GM23248 (cell line): ENCODE results near the gene NAALADL1. TPM values are rescaled to one million over a fixed set of nuclear protein-coding genes. Genes with fewer than 3 reads are reported as not detected.

Experiments used
- DNase-seq: peaks from one replicate; pipeline ENCODE4 v3.0.0-alpha.2; 2015
- H2AFZ ChIP-seq: fragments of 200-600 bp; sonication (generic); 2 replicates; pipeline ENCODE4 v1.6.1; 2016; ENCODE audit warnings: antibody characterized with exemption
- H3F3A ChIP-seq: fragments of 200-600 bp; sonication (generic); 2 replicates; pipeline ENCODE4 v1.6.1; 2016; ENCODE audit warnings: mild to moderate bottlenecking, antibody characterized with exemption, mixed run types; ENCODE audit not compliant: insufficient read depth
- H3K27ac ChIP-seq: fragments of 200-600 bp; sonication (generic); 2 replicates; pipeline ENCODE4 v1.5.1; 2016; ENCODE audit warnings: mild to moderate bottlenecking
- H3K27me3 ChIP-seq: fragments of 200-600 bp; sonication (generic); replicated peaks from 2 replicates; pipeline ENCODE4 v1.6.1; 2016; ENCODE audit warnings: mild to moderate bottlenecking; ENCODE audit not compliant: insufficient read depth
- H3K36me3 ChIP-seq: fragments of 200-600 bp; sonication (generic); 2 replicates; pipeline ENCODE4 v1.6.1; 2016; ENCODE audit warnings: low read depth, mild to moderate bottlenecking
- H3K4me1 ChIP-seq: fragments of 200-600 bp; sonication (generic); 2 replicates; pipeline ENCODE4 v1.6.1; 2016; ENCODE audit warnings: mild to moderate bottlenecking; ENCODE audit not compliant: insufficient read depth
- H3K4me2 ChIP-seq: fragments of 200-600 bp; sonication (generic); one replicate; pipeline ENCODE4 v1.6.1; 2016; ENCODE audit warnings: mild to moderate bottlenecking; ENCODE audit not compliant: unreplicated experiment
- H3K4me3 ChIP-seq: fragments of 200-600 bp; sonication (generic); 2 replicates; pipeline ENCODE4 v1.5.1; 2016; ENCODE audit warnings: mild to moderate bottlenecking
- H3K79me2 ChIP-seq: fragments of 200-600 bp; sonication (generic); 2 replicates; pipeline ENCODE4 v1.6.1; 2016; ENCODE audit warnings: mild to moderate bottlenecking; ENCODE audit not compliant: insufficient read depth
- H3K9ac ChIP-seq: fragments of 200-600 bp; sonication (generic); 2 replicates; pipeline ENCODE4 v1.6.1; 2016; ENCODE audit warnings: mild to moderate bottlenecking
- H3K9me2 ChIP-seq: fragments of 200-600 bp; sonication (generic); 2 replicates; pipeline ENCODE4 v1.6.1; 2016; ENCODE audit warnings: mixed run types, mild to moderate bottlenecking, moderate library complexity; ENCODE audit not compliant: insufficient read depth
- H3K9me3 ChIP-seq: fragments of 200-600 bp; sonication (generic); one replicate; pipeline ENCODE4 v1.6.1; 2017; ENCODE audit warnings: low read depth
- H4K20me1 ChIP-seq: fragments of 200-600 bp; sonication (generic); 2 replicates; pipeline ENCODE4 v1.6.0; 2016; ENCODE audit not compliant: insufficient read depth
- EZH2 ChIP-seq: fragments of 200-600 bp; sonication (generic); IDR thresholded peaks from 2 replicates; pipeline ENCODE4 v1.6.1; 2018; ENCODE audit warnings: antibody characterized with exemption, mild to moderate bottlenecking; ENCODE audit not compliant: insufficient read depth, poor library complexity, severe bottlenecking
- EZH2phosphoT487 ChIP-seq: fragments of 200-600 bp; sonication (generic); IDR thresholded peaks from 2 replicates; pipeline ENCODE4 v1.6.1; 2018; ENCODE audit warnings: antibody characterized with exemption, moderate library complexity, mild to moderate bottlenecking, low read depth; ENCODE audit not compliant: insufficient read depth
- WGBS, 2 experiments: methylation state at CpG; one replicate each; pipeline ENCODE4 v1.1.6; 2015 to 2017; ENCODE audit warnings: low lambda C conversion rate in 2 of 2, low coverage in 1 of 2; ENCODE audit errors: missing lambda C conversion rate in 2 of 2; 5-methylcytosine and 5-hydroxymethylcytosine counted together
- in situ Hi-C: fragments of 300-500 bp; cut with MboI; formaldehyde crosslinking; loops from 2 replicates; pipeline ENCODE4 v1.15.0; 2020
- polyA plus RNA-seq: library from polyadenylated mRNA; unstranded; fragments of >200 nt; fragmentation: Nextera tagmentation; extraction: Ambion mirVana; gene quantifications from 2 replicates; pipeline ENCODE4 v1.2.1, GENCODE V29; 2016
- total RNA-seq: library from RNA; depleted of rRNA; stranded (reverse); fragments of >200 nt; shearing (Covaris generic); gene quantifications from 2 replicates; pipeline ENCODE4 v1.2.3, GENCODE V29; 2014

NAALADL1 gene
- total and polyA plus RNA-seq, 2 experiments from 2014 or later, result 26.6 to 40.7 TPM

GRCh38 chr11:65078786-65079342, 20.5 kb upstream of the NAALADL1 start:
- H3K27me3 ChIP-seq, result no peaks in the 10 kb centered on the region
- no peak overlapping the region for H3K9ac ChIP-seq
- no peaks in the 10 kb centered on the region for H3K36me3 ChIP-seq
- 94 to 96% methylated on average over 9 of the region's 9 CpGs for WGBS, 2 experiments
- in situ Hi-C loops, result no loop called here
- DNase-seq, result no peak
- no peaks in the 10 kb centered on the region for H3K9me3 ChIP-seq
- H3K4me1 ChIP-seq, result no peaks in the 10 kb centered on the region
- no peak overlapping the region for H3K4me2 ChIP-seq
- no peak overlapping the region for H3K27ac ChIP-seq
- no peak overlapping the region for H2AFZ ChIP-seq
- H4K20me1 ChIP-seq, result no peaks in the 10 kb centered on the region
- H3F3A ChIP-seq, result no peaks in the 10 kb centered on the region
- no peaks in the 10 kb centered on the region for H3K9me2 ChIP-seq
- TF ChIP-seq EZH2, result no peak
- TF ChIP-seq EZH2phosphoT487, result no peak
- no peak overlapping the region for H3K4me3 ChIP-seq
- H3K79me2 ChIP-seq, result peaks cover 54% of the 10 kb centered on the region

DNA sequence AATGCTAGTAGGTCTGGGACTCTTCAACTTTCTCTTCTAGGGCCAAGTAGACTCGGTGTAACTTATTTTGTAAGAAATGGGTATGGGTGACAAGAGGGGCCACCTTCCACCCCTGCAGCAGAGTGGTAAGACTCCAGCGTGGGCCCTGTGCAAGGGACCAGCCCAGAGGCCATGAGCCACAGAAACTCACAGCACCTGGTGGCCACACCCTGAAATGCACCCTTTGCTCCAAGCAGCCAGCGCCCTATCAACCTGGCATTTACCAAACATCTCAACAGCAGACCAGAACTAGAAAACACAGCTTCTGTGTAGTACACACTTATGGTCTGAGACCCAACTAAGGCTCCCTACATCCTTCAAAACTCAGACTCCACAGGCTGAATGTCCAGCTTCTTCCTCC, 19.8 kb upstream of the NAALADL1 start:
- 69 to 80% methylated on average over 3 of the region's 3 CpGs for WGBS, 2 experiments
- no peak overlapping the region for H3K27ac ChIP-seq
- no peaks in the 10 kb centered on the region for H3K9me2 ChIP-seq
- peaks cover 48% of the 10 kb centered on the region for H3K79me2 ChIP-seq
- H3K27me3 ChIP-seq, result no peaks in the 10 kb centered on the region
- no peak for TF ChIP-seq EZH2phosphoT487
- no peak for TF ChIP-seq EZH2
- no peaks in the 10 kb centered on the region for H3K9me3 ChIP-seq
- in situ Hi-C loops, result no loop called here
- no peaks in the 10 kb centered on the region for H4K20me1 ChIP-seq
- H3K9ac ChIP-seq, result no peak overlapping the region
- H2AFZ ChIP-seq, result no peak overlapping the region
- no peaks in the 10 kb centered on the region for H3K4me1 ChIP-seq
- no peak overlapping the region for H3K4me2 ChIP-seq
- no peak overlapping the region for H3K4me3 ChIP-seq
- no peaks in the 10 kb centered on the region for H3K36me3 ChIP-seq
- H3F3A ChIP-seq, result no peaks in the 10 kb centered on the region
- peak; percentile 46 for DNase-seq

- no peak overlapping the region for H3K27ac ChIP-seq
- no peaks in the 10 kb centered on the region for H4K20me1 ChIP-seq
- H3K9ac ChIP-seq, result no peak overlapping the region
- no peak overlapping the region for H3K4me3 ChIP-seq
- peaks cover 41% of the 10 kb centered on the region for H3K79me2 ChIP-seq
- in situ Hi-C loops, result no loop called here
- no peaks in the 10 kb centered on the region for H3F3A ChIP-seq
- H3K27me3 ChIP-seq, result no peaks in the 10 kb centered on the region
- H3K4me1 ChIP-seq, result no peaks in the 10 kb centered on the region
- no peak overlapping the region for H3K4me2 ChIP-seq
- no peak for TF ChIP-seq EZH2phosphoT487
- TF ChIP-seq EZH2, result no peak
- no peaks in the 10 kb centered on the region for H3K9me3 ChIP-seq
- peak; percentile 38 for DNase-seq
- H3K36me3 ChIP-seq, result no peaks in the 10 kb centered on the region
- WGBS, 2 experiments, result 73 to 74% methylated on average over 4 of the region's 4 CpGs
- no peak overlapping the region for H2AFZ ChIP-seq
- H3K9me2 ChIP-seq, result no peaks in the 10 kb centered on the region
These were observed 19.1 kb upstream of the NAALADL1 start for GRCh38 chr11:65077451-65077850.

DNA sequence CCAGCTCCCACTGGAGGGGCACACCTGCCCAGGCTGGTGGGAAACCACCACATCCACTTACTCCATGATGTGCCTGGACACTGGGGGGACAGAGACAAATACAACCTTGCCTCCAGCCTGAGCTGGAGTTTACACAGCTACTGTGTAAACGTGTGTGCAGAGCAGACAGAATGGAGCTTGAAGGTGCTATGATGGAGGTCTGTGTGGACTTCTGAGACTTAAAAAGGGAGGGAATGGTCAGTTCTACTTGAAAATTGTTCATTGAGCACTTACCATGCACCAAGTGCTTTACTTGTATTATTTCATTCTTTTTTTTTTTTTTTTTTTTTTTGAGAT, 14.2 kb upstream of the NAALADL1 start:
- no peak for DNase-seq
- H3K9me2 ChIP-seq, result no peaks in the 10 kb centered on the region
- H3K4me2 ChIP-seq, result no peak overlapping the region
- H4K20me1 ChIP-seq, result no peaks in the 10 kb centered on the region
- no peaks in the 10 kb centered on the region for H3F3A ChIP-seq
- H3K79me2 ChIP-seq, result peaks cover under 1% of the 10 kb centered on the region; the same call in 1 of the 2 replicates
- no peaks in the 10 kb centered on the region for H3K9me3 ChIP-seq
- no peaks in the 10 kb centered on the region for H3K4me1 ChIP-seq
- TF ChIP-seq EZH2 (no peak), EZH2phosphoT487 (no peak)
- no peak overlapping the region for H3K9ac ChIP-seq
- 65 to 67% methylated on average over 1 of the region's 1 CpG for WGBS, 2 experiments
- H3K36me3 ChIP-seq, result no peaks in the 10 kb centered on the region
- in situ Hi-C loops, result no loop called here
- H3K4me3 ChIP-seq, result no peak overlapping the region
- no peak overlapping the region for H3K27ac ChIP-seq
- no peaks in the 10 kb centered on the region for H3K27me3 ChIP-seq
- H2AFZ ChIP-seq, result no peak overlapping the region
